Measurements from ENCODE around the gene SLX9.

DNA sequence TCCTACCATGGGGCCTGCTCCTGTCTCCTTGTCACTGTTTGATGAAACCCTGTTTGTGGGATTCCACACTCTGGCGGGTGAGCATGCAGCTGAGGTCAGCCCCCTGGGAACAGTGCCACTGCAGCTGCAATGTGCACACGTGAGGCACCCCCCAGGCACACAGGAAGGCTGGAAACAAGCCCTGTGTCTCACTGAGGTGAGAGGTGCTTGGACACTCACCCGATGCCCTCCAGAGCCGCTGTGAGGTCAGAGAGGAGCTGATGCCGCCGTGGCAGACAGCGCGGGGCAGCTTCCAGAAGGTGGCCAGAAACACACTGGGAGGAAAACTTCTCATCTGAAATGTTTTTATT, 49.7 kb downstream of the SLX9 start:
- TF ChIP-seq CTCF (IDR thresholded peaks at IDR 0.05) (no peak), POLR2A (IDR thresholded peaks at IDR 0.05) (no peak), EP300 (IDR thresholded peaks at IDR 0.05) (no peak)
